ENCODE results near the gene RNF123. TPM values are rescaled to one million over a fixed set of nuclear protein-coding genes. Genes with fewer than 3 reads are reported as not detected.

Gene RNF123
- polyA plus RNA-seq, 1 of the 3 experiments (the other 2 are of a cell fraction): 48.1 TPM

GRCh38 chr3:49652218-49652902 is 37.0 kb upstream of the RNF123 start:
- Histone ChIP-seq H3K27ac (ENCODE audit: low read depth in 2 of 2, low read length in 1 of 2) (no peak overlapping the region), H3K9me3 (no peaks in the 10 kb centered on the region), H3F3A (replicated peaks; ENCODE audit: insufficient read depth) (no peaks in the 10 kb centered on the region), H3K4me2 (no peak overlapping the region), H3K27me3 (ENCODE audit: insufficient read depth) (no peaks in the 10 kb centered on the region), H2AFZ (ENCODE audit: low read depth) (no peak overlapping the region), H3K79me2 (ENCODE audit: insufficient read depth) (no peaks in the 10 kb centered on the region), H3K4me3 (ENCODE audit: low read depth in 2 of 2, low read length in 1 of 2) (no peak overlapping the region), H3K4me1 (ENCODE audit: control insufficient read depth in 1 of 2, insufficient read depth in 2 of 2, low read depth in 1 of 2, low read length in 1 of 2) (peaks cover 0 to 9% of the 10 kb centered on the region in 2 experiments; a peak in 1 of 4 replicates), H4K20me1 (ENCODE audit: insufficient read depth) (no peaks in the 10 kb centered on the region), H3K9me2 (no peaks in the 10 kb centered on the region), H3K9ac (no peak overlapping the region), H3K36me3 (replicated peaks in 1 of 2; ENCODE audit: control insufficient read depth in 1 of 2, insufficient read depth in 2 of 2, low read length in 1 of 2) (no peaks in the 10 kb centered on the region)
- TF ChIP-seq GATA2 (CRISPR knock-in tag; IDR thresholded peaks at IDR 0.05): no peak
- no peak for TF ChIP-seq USF1 (IDR thresholded peaks at IDR 0.05; ENCODE audit: borderline replicate concordance, low read depth)
- TF ChIP-seq NFIC (IDR thresholded peaks at IDR 0.05; ENCODE audit: borderline replicate concordance): no peak
- no peak for TF ChIP-seq YY1 (IDR thresholded peaks at IDR 0.05; ENCODE audit: low read depth)
- no peak for TF ChIP-seq IRF3 (IDR thresholded peaks at IDR 0.05; ENCODE audit: low read depth, low read length)
- TF ChIP-seq EZH2phosphoT487 (IDR thresholded peaks at IDR 0.05; ENCODE audit: borderline replicate concordance, low read depth): no peak
- TF ChIP-seq RAD21 (IDR thresholded peaks at IDR 0.05; ENCODE audit: low read length): no peak
- DNase-seq: no peak
- ChIA-PET POLR2A (no interaction called here), CTCF (interaction anchor here (1.2 to 1.7 kb wide), 2 partner anchors 113 kb away, joined by 4 to 7 read pairs; no protein-coding TSS in a partner anchor)
- WGBS (ENCODE audit: low lambda C conversion rate): 77% methylated on average over 15 of the region's 36 CpGs

- H2AFZ ChIP-seq (ENCODE audit: low read depth): no peak overlapping the region
- H3K9me3 ChIP-seq: no peaks in the 10 kb centered on the region
- H3K27ac ChIP-seq (ENCODE audit: low read depth in 2 of 2, low read length in 1 of 2): no peak overlapping the region
- POLR2A ChIA-PET: no interaction called here
- WGBS (ENCODE audit: low lambda C conversion rate): 71% methylated on average over 11 of the region's 21 CpGs
- H3K4me1 ChIP-seq (ENCODE audit: control insufficient read depth in 1 of 2, insufficient read depth in 2 of 2, low read depth in 1 of 2, low read length in 1 of 2): peaks cover 0 to 8% of the 10 kb centered on the region in 2 experiments; a peak in 1 of 4 replicates
- H3F3A ChIP-seq (replicated peaks; ENCODE audit: insufficient read depth): no peaks in the 10 kb centered on the region
- no peak for DNase-seq
- CTCF ChIA-PET: interaction anchor here (0.9 to 1.7 kb wide), 2 partner anchors 18 to 113 kb away, joined by 3 to 7 read pairs; no protein-coding TSS in a partner anchor
- H3K9ac ChIP-seq: no peak overlapping the region
- H3K4me3 ChIP-seq (ENCODE audit: low read depth in 2 of 2, low read length in 1 of 2): no peak overlapping the region
- H3K79me2 ChIP-seq (ENCODE audit: insufficient read depth): no peaks in the 10 kb centered on the region
- no peaks in the 10 kb centered on the region for H3K36me3 ChIP-seq (replicated peaks in 1 of 2; ENCODE audit: control insufficient read depth in 1 of 2, insufficient read depth in 2 of 2, low read length in 1 of 2)
- H3K9me2 ChIP-seq: no peaks in the 10 kb centered on the region
- H3K27me3 ChIP-seq (ENCODE audit: insufficient read depth): no peaks in the 10 kb centered on the region
- H4K20me1 ChIP-seq (ENCODE audit: insufficient read depth): no peaks in the 10 kb centered on the region
- no peak overlapping the region for H3K4me2 ChIP-seq
- TF ChIP-seq USF2 (IDR thresholded peaks at IDR 0.05; ENCODE audit: borderline replicate concordance, low read depth, low read length) (no peak), GATA2 (CRISPR knock-in tag; IDR thresholded peaks at IDR 0.05) (no peak), GABPA (IDR thresholded peaks at IDR 0.05; ENCODE audit: low read depth) (no peak), POLR2AphosphoS5 (IDR thresholded peaks at IDR 0.05; ENCODE audit: low read depth, low read length) (no peak), FOSL2 (IDR thresholded peaks at IDR 0.05; ENCODE audit: borderline replicate concordance, low read depth) (no peak), ZBTB33 (IDR thresholded peaks at IDR 0.05; ENCODE audit: borderline replicate concordance, low read depth) (no peak), FOXJ3 (CRISPR knock-in tag; IDR thresholded peaks at IDR 0.05) (no peak), RFX5 (IDR thresholded peaks at IDR 0.05; ENCODE audit: low read length) (no peak), CHD2 (IDR thresholded peaks at IDR 0.05; ENCODE audit: low read length, partially characterized antibody) (no peak), MEF2A (IDR thresholded peaks at IDR 0.05; ENCODE audit: borderline replicate concordance, low read depth) (no peak), EZH2phosphoT487 (IDR thresholded peaks at IDR 0.05; ENCODE audit: borderline replicate concordance, low read depth) (no peak), MXI1 (IDR thresholded peaks at IDR 0.05; ENCODE audit: low read depth, low read length) (no peak), TCF12 (IDR thresholded peaks at IDR 0.05) (no peak), SIN3A (IDR thresholded peaks at IDR 0.05; ENCODE audit: borderline replicate concordance, low read depth, low read length) (no peak)
Measured at GRCh38 chr3:49652903-49653415, 36.4 kb upstream of the RNF123 start.

Data from SK-N-SH (cell line).